M059J (cell line): ENCODE measurements around the gene NCAM2. TPM values are rescaled to one million over a fixed set of nuclear protein-coding genes. Genes with fewer than 3 reads are reported as not detected.
"Not testable (repeated sequence)": the region's sequence is repeated elsewhere in the genome, so short reads cannot be mapped to it uniquely, and the experiment has no call there.

Experiments
- DNase-seq: peaks from one replicate; pipeline ENCODE4 v3.0.0-alpha.2; 2012; ENCODE audit warnings: low read depth
- total RNA-seq: library from RNA; depleted of rRNA; stranded (reverse); fragments of >200 nt; shearing (Covaris generic); gene quantifications from 2 replicates; pipeline ENCODE4 v1.2.3, GENCODE V29; 2014

Gene NCAM2
- total RNA-seq, 1 experiment from 2014 or later, result 2.4 TPM

DNA sequence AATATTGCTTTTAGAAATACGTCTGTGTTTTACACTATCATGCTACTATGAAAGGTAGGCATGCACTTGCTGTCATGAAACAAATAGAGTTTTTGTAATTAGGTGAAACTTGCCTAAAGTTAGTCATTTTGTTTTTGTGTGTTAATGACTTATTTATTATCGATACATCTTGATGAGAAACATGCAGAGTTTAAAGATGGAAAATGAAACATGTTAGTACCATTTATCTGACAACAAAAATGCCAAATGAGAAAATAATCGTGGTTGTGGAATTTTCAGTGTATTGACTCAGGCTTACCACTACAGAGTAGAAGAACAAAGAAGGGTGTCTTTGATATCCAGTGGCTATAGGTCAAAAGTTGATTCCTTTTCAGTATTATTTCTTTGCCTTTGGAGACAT is 105.5 kb downstream of the NCAM2 start:
- no peak for DNase-seq

DNA sequence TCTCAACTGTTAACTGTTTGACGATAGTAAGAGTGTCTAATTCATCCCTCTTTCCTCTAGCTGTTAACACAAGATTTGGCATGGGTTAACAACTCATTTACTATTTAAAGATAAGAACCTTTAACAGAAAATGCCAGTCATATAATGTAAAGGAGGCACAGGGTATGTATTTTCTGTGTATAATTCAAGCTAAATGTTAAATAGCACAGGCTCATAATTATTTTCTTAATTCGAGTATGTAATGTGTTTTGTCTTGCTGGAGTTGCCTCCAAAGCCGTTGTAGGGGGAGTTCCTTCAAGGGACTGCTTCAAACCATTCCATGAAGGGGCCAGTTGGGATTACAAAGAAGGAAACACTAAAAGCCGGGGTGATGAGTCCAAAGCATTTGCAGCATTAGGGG is 111.5 kb downstream of the NCAM2 start:
- DNase-seq, result no peak

DNA sequence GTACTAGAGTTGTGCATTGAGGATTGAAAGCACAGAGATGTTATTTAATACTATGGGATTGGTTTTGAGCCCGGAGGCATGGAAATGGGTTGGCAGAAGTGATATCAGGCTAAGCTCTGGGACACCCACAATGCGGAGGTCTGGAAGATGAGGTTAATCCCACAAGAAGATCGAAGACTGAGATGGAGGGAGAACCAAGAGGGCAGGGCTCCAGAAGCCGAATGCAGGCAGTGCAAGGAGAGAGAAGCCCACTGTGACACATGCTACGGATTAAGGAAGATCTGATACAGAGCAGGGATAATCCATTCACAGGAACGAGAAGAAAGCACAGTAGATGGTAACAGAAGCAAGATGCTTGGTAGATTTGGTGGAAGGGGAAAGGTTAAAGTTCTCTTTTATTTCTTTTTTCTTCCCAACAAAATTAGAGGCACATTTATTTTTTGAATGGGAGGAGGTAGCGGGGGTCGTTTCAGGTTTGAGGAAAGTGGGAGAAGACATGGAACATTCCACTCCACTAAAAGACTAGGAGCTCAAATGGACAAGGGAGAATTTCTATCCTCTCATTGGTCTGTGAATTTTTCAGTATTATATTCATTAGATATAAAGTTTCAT is 113.2 kb downstream of the NCAM2 start:
- no peak for DNase-seq

DNA sequence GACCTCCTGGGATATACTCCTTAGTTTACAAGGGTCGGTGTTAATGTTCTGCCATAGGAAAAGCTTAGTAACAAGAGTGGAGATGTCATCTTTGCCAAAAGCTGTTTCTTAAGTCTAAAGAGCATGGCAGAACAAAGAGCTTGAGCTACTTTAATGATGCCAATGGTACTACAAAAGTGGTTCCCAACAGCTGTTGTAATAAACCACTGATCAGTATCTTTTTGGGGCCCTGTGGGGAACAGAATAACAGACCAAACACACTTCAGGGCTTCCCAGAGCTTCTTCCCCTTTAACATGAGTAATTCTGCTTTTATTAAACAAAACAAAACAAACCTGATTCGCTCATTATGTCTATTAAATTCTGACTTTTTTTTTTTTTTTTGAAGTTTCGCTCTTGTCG is 116.3 kb downstream of the NCAM2 start:
- DNase-seq, result peak; percentile 60

DNA sequence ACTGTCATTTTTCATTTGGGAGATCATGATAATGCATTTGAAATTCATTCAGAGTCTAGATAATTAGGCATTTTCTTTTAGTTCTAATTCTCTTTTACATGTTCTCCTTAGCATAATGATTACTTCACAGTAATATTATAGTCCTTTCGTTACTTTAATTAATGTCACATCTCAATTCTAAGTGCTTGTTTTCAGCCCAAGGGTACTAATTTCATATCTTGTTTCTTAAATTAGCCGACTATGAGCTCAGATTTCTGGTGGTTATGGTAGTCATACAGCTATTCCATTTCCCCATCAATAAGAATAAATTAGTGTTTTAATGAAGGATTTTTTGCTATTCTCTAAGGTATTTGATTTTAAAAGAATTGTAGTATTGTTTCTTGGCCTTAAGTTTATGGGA is 120.9 kb downstream of the NCAM2 start:
- DNase-seq, result no peak

DNA sequence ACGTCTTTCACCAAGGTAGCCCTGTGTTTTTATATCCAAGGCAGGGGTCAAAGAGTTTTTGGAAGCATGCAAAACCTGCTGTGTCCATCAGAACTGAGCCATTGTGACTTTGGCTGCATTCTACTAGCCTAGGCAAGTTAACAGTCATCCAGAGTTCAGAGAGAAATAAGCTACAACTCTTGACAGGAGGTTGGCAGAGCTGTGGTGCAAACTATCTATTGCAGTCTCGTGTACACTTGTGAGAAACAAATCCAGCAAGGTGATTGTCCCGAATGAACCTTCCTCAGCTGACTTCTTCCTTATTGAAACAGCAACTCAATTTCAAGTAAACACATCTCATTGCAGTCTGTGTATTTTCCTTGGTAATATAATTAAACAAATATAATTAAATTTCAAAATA is 124.5 kb downstream of the NCAM2 start:
- DNase-seq, result no peak

DNA sequence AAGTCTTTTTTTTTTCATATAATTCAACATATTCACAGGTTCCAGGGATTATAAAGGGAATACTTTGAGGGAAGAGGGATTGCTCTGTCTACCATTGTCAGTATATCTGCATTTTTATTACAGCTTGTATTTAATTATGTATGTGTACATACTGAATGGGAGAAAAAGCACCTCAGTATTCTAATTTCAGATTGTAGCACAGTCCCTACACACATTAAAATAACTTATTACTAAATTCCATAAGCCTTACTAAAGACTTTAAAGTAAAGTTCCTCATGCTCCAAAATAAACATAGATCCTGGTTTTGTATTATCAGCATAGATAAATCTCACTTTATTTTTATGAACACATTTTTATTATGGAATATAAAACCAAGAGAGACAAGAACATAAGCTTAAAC is 134.2 kb downstream of the NCAM2 start:
- DNase-seq, result no peak

DNA sequence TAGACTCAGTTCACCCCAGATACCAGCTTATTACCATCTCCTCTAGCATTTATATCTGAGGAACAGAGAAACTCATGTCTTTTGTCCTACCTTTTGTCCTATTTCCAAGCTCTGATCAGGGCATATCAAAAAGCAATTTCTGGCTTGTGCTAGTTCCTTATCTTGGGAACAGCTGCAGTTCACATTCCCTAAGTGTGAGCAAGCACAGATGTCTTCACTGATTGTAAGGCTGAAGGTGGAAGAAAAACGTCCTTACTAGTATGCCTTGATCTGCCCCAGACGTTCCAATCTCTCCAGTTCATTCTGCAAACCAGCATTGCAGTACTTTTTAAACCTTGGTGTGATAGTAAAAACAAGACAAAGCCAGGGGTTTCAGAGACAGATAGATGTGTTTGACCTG is 139.8 kb downstream of the NCAM2 start:
- peak; percentile 49 for DNase-seq

DNA sequence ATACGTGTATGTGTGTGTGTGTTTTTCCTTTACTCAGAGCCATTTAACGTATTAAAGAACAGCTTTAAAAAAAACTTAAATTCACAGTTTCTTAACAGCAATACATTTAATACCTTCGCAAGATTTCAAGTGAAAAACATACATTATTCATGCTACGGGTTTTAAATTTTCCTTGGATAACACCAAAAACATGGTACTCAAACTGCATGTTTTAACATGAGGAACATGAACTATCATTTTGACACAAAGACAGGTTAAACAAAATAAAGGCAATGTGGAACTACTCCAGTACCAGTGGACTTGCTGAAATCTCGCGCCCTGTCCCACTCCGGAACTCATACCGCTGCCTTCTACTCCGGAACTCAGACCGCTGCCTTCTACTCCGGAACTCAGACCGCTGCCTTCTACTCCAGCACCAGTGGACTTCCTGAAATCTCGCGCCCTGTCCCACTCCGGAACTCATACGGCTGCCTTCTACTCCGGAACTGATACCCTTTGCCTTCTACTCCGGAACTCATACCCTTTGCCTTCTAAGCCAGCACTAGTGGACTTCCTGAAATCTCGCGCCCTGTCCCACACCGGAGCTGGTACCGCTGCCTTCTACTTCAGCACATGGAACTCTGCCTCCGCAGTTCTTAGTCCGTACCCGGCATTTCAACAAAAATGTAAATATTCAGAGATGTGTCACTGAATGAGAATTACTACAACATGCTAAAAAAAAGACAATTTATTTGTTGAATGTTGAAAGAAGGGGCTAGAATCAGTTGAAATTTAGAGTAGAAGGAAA is 148.6 kb downstream of the NCAM2 start:
- no peak for DNase-seq

DNA sequence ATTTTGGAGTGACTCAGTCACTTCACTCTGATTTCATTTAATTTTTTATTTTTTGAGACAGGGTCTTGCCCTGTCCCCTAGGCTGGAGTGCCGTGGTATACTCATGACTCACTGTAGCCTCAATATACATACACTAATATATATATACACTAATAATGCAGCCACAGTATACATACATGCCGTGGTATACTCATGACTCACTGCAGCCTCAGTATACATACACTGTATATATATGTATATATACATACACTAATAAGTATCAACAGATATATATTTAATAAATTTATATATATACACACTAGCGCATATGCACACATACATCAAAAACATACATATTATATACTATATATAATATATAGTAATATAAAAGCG is 149.2 kb downstream of the NCAM2 start:
- DNase-seq, result no peak

DNA sequence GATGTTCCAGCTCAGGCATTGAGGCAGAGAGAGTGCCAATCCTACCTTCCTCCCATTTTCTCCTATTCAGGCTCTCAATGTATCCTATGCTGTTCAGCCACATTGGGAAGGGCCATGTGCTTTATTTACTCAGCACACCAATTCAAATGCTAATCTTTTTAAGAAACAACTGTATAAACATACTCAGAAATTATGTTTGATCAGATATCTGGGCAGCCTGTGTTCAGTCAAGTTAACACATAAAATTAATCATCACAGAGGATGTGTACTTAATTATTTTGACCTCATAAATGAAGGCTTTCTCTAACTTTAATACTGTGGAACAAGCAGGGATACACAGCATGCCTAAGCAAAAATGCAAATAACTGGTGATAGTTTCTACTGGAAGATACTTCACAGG is 149.8 kb downstream of the NCAM2 start:
- no peak for DNase-seq

DNA sequence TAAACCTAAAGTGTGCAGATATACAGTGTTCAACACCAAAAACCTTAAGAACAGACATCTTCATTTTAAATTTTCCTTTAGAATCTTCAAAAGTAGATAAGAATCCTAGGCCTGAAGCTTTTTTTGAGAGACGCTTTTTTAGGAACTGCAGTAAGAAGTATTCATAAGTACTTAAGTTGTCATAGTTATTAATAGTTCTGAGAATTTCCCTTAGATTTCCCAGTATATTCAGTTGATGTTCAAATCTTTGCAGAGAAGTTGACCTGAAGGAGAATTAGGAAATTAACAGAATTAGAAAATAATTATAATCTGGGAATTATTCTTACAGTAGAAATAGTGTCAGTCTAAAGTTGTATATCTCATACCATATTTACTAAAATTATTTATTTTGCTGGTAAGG is 150.3 kb downstream of the NCAM2 start:
- no peak for DNase-seq

DNA sequence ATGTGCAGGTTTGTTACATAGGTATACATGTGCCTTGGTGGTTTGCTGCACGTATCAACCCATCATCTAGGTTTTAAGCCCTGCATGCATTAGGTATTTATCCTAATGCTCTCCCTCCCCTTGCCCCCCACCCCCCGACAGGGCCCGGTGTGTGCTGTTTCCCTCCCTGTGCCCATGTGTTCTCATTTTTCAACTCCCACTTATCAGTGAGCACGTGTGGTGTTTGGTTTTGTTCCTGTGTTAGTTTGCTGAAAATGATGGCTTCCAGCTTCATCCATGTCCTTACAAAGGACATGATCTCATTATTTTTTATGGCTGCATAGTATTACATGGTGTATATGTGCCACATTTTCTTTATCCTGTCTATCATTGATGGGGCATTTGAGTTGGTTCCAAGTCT is 151.2 kb downstream of the NCAM2 start:
- DNase-seq, result not testable (repeated sequence)

DNA sequence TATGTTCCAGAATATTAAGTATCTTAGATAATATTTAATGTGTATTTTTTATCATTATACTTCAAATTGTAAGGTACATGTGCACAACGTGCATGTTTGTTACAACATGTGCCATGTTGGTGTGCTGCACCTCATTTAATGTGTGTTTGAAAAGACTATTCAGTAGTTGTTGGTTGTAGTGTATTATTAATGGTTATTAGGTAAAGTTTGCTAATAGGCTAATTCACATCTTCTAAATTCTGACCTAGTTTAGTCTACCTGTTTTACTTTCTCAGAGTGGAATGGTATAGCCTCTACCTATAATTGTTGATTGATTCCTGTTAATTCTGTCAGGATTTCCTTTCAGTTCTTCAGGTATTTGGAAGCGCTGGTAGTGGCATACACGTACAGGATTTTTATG is 153.0 kb downstream of the NCAM2 start:
- DNase-seq, result no peak

DNA sequence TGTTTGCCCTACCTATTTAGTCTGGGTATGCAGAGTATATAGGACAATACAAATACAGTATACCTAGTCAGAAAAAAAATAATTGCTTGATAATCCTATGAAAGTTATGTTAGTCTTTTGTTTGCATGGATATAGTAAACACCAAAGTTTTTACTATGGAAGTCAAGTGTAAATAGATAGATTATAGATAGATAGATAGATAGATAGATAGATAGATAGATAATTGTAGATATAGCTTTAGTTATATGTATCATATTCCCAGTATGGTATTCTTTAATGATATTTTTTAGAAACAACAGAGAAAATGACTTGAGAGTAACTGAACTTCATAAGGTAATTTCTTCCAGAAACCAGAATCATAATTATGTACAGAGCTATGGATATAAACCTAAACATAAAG is 158.2 kb downstream of the NCAM2 start:
- DNase-seq, result no peak

DNA sequence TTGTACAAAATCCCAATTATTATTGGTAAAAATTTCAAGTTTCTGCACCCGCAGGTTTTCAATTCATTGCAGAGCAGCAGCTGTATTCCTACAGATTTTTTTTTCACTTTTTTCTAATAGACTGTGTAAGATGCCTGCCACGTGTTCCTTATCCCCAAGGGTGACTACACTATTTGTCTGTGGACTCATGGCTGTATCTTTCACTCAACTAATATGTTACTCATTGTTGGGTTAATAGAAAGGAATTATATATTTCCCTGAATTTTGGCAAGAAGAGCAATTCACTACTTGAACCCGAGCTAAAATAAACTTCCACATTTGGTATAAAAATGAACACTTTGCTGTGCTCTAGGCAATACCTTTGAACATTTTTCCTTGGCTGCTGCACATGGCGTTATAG is 158.7 kb downstream of the NCAM2 start:
- DNase-seq, result no peak

DNA sequence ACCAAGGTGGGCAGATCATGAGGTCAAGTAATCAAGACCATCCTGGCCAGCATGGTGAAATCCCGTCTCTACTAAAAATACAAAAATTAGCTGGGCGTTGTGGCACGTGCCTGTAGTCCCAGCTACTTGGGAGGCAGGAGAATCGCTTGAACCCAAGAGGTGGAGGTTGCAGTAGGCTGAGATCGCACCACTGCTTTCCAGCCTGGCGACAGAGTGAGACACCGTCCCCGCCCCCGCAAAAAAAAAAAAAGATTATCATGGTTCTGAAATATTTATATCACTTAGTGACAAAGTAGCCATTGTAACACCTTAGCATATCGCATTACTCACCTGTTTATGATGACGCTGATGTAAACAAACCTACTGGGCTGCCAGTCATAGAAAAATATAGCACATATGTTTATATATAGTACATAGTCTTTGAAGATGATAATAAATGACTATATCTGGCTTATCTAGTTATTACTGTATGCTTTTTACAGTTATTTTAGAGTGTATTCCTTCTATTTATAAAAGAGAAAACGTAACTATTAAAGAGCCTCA is 160.2 kb downstream of the NCAM2 start:
- no peak for DNase-seq

DNA sequence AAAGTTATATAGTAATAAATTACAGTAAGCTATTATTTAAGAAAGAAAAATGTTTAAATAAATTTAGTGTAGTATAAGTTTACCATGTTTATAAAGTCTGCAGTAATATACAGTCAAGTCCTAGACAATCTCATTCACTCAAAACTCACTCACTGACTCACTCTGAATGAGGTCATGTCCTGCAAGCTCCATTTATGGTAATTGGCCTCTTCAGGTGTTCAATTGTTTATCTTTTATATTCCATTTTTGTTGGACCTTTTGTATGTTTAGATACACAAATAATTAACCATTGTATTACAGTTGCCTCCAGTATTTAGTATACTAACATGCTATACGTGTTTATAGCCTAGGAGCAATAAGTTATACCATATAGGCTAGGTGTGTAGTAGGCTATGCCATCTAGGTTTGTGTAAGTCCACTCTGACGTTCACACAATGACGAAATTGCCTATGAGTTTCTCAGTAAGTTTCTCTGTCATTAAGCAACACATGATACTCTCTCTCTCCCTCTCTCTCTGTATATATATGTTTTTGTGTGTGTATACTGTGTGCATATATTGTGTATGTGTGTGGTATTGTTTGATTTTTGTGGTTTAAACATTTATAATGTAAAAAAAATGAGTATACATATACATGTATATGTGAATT is 161.2 kb downstream of the NCAM2 start:
- peak; percentile 29 for DNase-seq

DNA sequence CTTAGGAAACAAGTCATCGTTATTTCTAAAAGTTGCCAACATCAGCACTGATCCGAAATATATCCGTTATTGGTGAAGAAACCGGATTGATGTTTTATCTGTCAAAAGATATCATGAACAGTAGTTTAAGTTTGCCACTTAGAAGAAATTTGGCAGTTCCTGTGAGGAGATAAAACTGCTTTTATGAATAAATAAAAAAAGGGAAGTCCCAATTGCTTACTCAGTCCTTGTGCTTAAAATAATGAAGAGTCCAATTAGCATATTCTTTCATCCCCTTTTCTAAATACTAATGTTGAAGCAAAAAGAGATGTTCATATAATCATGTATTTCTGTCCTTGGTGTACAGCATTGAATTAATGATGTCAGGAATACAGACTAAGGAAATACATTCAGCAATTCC is 164.6 kb downstream of the NCAM2 start:
- DNase-seq, result no peak

DNA sequence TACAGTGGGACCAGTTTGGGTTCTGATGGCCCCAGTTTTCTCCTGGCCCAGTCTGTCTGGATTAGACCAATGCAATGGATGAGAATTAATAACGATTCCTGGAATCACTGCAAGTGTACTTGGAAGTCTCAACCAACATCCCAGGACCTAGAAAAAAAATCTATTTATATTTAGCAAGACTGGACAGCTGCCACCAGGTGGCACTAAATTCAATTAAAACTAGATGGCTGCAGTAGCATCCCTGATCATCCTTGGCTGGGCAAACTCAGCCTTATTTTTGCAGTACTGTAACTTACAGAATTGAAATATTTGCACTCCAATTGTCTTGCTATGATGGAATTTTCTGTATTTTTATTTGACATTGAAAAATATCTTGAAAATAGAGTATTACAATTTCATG is 165.7 kb downstream of the NCAM2 start:
- peak; percentile 68 for DNase-seq

DNA sequence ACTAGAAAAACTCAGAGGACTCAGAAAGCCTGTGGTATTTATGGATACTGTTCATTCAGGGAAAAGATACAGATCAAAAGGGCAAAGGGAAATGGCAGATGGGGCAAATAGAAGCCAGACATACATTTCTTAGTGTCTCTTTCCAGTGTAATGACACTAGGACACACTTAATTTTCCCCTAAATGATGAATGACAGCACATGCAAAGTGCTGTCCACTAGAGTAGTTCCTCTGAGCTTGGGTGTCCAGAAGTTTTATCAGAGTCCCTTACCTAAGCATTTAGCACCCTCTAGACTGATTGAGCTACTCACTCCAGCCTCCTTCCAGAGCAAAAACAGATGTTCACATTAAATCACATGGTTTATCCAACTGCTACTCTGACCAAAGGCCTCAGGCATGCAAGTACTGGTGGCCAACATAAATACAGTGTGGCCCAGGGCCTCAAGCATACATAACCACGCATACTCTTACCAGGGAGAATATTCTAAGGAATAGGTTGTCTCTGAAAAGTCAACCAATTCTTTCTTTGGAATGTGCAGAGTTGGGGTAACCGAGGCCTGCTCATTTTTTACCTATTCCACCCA is 166.9 kb downstream of the NCAM2 start:
- peak; percentile 72 for DNase-seq

DNA sequence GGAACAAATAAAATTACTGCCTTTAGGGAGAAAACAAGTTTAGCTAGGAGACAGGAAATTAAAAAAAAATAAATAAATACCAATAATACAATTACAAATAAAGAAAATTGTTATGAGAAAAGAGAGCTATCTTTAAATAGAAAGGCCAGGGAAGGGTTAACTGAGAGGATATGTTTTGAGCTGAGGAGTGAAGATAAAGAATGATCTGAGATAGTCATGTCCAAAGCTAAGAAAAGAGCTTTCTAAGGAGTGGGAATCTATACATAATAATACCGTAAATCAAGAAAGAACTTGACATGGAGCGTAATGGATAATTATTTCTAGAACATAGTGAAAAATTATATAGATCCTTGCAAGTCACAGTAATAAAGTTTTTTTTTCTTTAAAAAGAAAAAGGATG is 176.5 kb downstream of the NCAM2 start:
- DNase-seq, result no peak
